Measurements from ENCODE around the gene ACAD9. TPM values are rescaled to one million over a fixed set of nuclear protein-coding genes. Genes with fewer than 3 reads are reported as not detected.
A peak's percentile ranks its signal among the peaks of the same experiment; 100 is the strongest.
"Not testable (repeated sequence)": the region's sequence is repeated elsewhere in the genome, so short reads cannot be mapped to it uniquely, and the experiment has no call there.

The ACAD9 gene
- total RNA-seq, 4 donors from 2014 or later = 41.3 to 52.7 (median 43.1) TPM

- Histone ChIP-seq H3K9me3 (no peaks in the 10 kb centered on the region), H3K4me3 (no peak overlapping the region), H3K36me3 (no peaks in the 10 kb centered on the region), H3K27ac (no peak overlapping the region), H3K27me3 (no peaks in the 10 kb centered on the region), H3K4me1 (peaks cover 20 to 46% (median 21%) of the 10 kb centered on the region in 3 donors)
- WGBS, 2 donors = 45 to 52% methylated on average over 11 to 12 of the region's 12 CpGs
- intact Hi-C loops (cut with DNase I) = no loop called here
- no peak for DNase-seq
- TF ChIP-seq POLR2A (IDR thresholded peaks at IDR 0.05) (no peak), CTCF (IDR thresholded peaks at IDR 0.05) (peak in 4 of 6 experiments; percentile 9 to 31 (median 22))
Observed at GRCh38 chr3:128875556-128876120, 3.8 kb upstream of the ACAD9 start.

- peaks cover 0 to 19% (median 0%) of the 10 kb centered on the region in 3 donors for H3K36me3 ChIP-seq
- TF ChIP-seq POLR2A (IDR thresholded peaks at IDR 0.05) (no peak), CTCF (IDR thresholded peaks at IDR 0.05) (no peak)
- H3K9me3 ChIP-seq = no peaks in the 10 kb centered on the region
- H3K27ac ChIP-seq = peak overlapping the region; percentile 88 to 99 (median 97)
- H3K4me3 ChIP-seq = peak overlapping the region; percentile 63 to 89 (median 80)
- H3K27me3 ChIP-seq = no peaks in the 10 kb centered on the region
- intact Hi-C loops (cut with DNase I) = no loop called here
- peaks cover 28 to 70% (median 29%) of the 10 kb centered on the region in 3 donors for H3K4me1 ChIP-seq
- 71 to 74% methylated on average over 7 of the region's 7 CpGs for WGBS, 2 donors
- DNase-seq = no peak
Observed at GRCh38 chr3:128878011-128878457, 1.4 kb upstream of the ACAD9 start.

- H3K4me1 ChIP-seq = peaks cover 24 to 70% (median 29%) of the 10 kb centered on the region in 3 donors
- DNase-seq = no peak
Observed at GRCh38 chr3:128878556-128879124, 780 bp upstream of the ACAD9 start.

GRCh38 chr3:128879991-128880390 lies 571 bp downstream of the ACAD9 start:
- Histone ChIP-seq H3K27me3 (no peaks in the 10 kb centered on the region), H3K4me3 (peak overlapping the region; percentile 63 to 89 (median 80)), H3K27ac (peak overlapping the region; percentile 88 to 99 (median 97)), H3K4me1 (peaks cover 24 to 71% (median 29%) of the 10 kb centered on the region in 3 donors), H3K9me3 (no peaks in the 10 kb centered on the region), H3K36me3 (peaks cover 0 to 37% (median 4%) of the 10 kb centered on the region in 3 donors)
- WGBS, 2 donors = 4% methylated on average over 6 of the region's 6 CpGs; no CpG with 5 or more reads in 1 of the 2 donors
- no peak for DNase-seq
- TF ChIP-seq POLR2A (IDR thresholded peaks at IDR 0.05) (no peak), CTCF (IDR thresholded peaks at IDR 0.05) (no peak)
- intact Hi-C loops (cut with DNase I) = no loop called here

More at GRCh38 chr3:128878556-128879124, 780 bp upstream of the ACAD9 start:
- no peaks in the 10 kb centered on the region for H3K9me3 ChIP-seq
- H3K36me3 ChIP-seq = peaks cover 0 to 24% (median 0%) of the 10 kb centered on the region in 3 donors
- peak overlapping the region; percentile 63 to 89 (median 80) for H3K4me3 ChIP-seq
- intact Hi-C loops (cut with DNase I) = no loop called here
- no peak for TF ChIP-seq CTCF (IDR thresholded peaks at IDR 0.05)
- TF ChIP-seq POLR2A (IDR thresholded peaks at IDR 0.05) = no peak
- H3K27me3 ChIP-seq = no peaks in the 10 kb centered on the region
- peak overlapping the region; percentile 88 to 99 (median 97) for H3K27ac ChIP-seq
- 1% methylated on average over 14 of the region's 14 CpGs for WGBS, 2 donors

GRCh38 chr3:128880455-128880854 lies 1.0 kb downstream of the ACAD9 start:
- H3K36me3 ChIP-seq = peaks cover 0 to 42% (median 9%) of the 10 kb centered on the region in 3 donors
- H3K4me1 ChIP-seq = peaks cover 24 to 70% (median 29%) of the 10 kb centered on the region in 3 donors
- H3K27me3 ChIP-seq; H3K9me3 ChIP-seq; DNase-seq; intact Hi-C loops (cut with DNase I): not testable (repeated sequence)
- H3K4me3 ChIP-seq = peak overlapping the region; percentile 63 to 89 (median 80)
- H3K27ac ChIP-seq = peak overlapping the region in 3 of 4 donors; percentile 88 to 99 (median 98)
- 77 to 80% methylated on average over 6 to 12 of the region's 12 CpGs for WGBS, 2 donors
